HG03139 (cell line): ENCODE data around the gene GON7.
"Not testable (repeated sequence)": the region's sequence is repeated elsewhere in the genome, so short reads cannot be mapped to it uniquely, and the experiment has no call there.

Experiments used
- ATAC-seq: cut with Tn5 transposase; IDR thresholded peaks from one replicate; pipeline ENCODE4 v1.9.1; 2021; ENCODE audit not compliant: unreplicated experiment

The GON7 gene

GRCh38 chr14:93159625-93160352 is 47.1 kb downstream of the GON7 start:
- ATAC-seq = not testable (repeated sequence)

GRCh38 chr14:93158349-93158748 is 48.5 kb downstream of the GON7 start:
- not testable (repeated sequence) for ATAC-seq

GRCh38 chr14:93156693-93157369 is 50.0 kb downstream of the GON7 start:
- ATAC-seq = no peak

- ATAC-seq = no peak
Measured at GRCh38 chr14:93155667-93156066, 51.2 kb downstream of the GON7 start.

- ATAC-seq = no peak
Measured at GRCh38 chr14:93153121-93153520, 53.7 kb downstream of the GON7 start.
